T-helper 2 cell treated with Interferon-gamma antibody and Interleukin-4, amounts not matched to agents 5 μg/mL and 100 μg/mL, for 36 hours (primary cell): Measurements from ENCODE around the gene NLRP4.

Source experiments
- DNase-seq: peaks from one replicate; pipeline ENCODE4 v3.0.0; 2021; ENCODE audit warnings: low spot score
- H3K27ac Mint-ChIP-seq: one replicate; pipeline ENCODE4 v1.8.0; 2021; ENCODE audit warnings: mild to moderate bottlenecking, mixed read lengths
- H3K27me3 Mint-ChIP-seq: one replicate; pipeline ENCODE4 v1.8.0; 2021; ENCODE audit warnings: low read depth, mixed read lengths
- H3K36me3 Mint-ChIP-seq: one replicate; pipeline ENCODE4 v1.8.0; 2021; ENCODE audit warnings: low read depth, mixed read lengths
- H3K4me1 Mint-ChIP-seq: one replicate; pipeline ENCODE4 v1.8.0; 2021; ENCODE audit warnings: low read depth, mixed read lengths
- H3K4me3 Mint-ChIP-seq: one replicate; pipeline ENCODE4 v1.8.0; 2022; ENCODE audit warnings: mild to moderate bottlenecking, moderate library complexity, mixed read lengths
- H3K9me3 Mint-ChIP-seq: one replicate; pipeline ENCODE4 v1.8.0; 2021; ENCODE audit warnings: mixed read lengths

The NLRP4 gene

GRCh38 chr19:55836340-55836739, at the start of gene NLRP4:
Gene NLRP4, plus strand, starts transcription at chr19:55836540. Its CDS starts 15,541 bp downstream, at chr19:55852081.
- no peak for DNase-seq
- H3K4me3 Mint-ChIP-seq, result no peak within 1 kb of the TSS
- no peaks in the 10 kb centered on the region for H3K36me3 Mint-ChIP-seq
- no peaks in the 10 kb centered on the region for H3K4me1 Mint-ChIP-seq
- H3K9me3 Mint-ChIP-seq, result peaks cover 41% of the 10 kb centered on the region
- H3K27ac Mint-ChIP-seq, result no peak within 1 kb of the TSS
- no peaks in the 10 kb centered on the region for H3K27me3 Mint-ChIP-seq

- H3K4me3 Mint-ChIP-seq, result no peak overlapping the region
- no peak for DNase-seq
- H3K36me3 Mint-ChIP-seq, result no peaks in the 10 kb centered on the region
- peaks cover 28% of the 10 kb centered on the region for H3K9me3 Mint-ChIP-seq
- H3K4me1 Mint-ChIP-seq, result no peaks in the 10 kb centered on the region
- no peaks in the 10 kb centered on the region for H3K27me3 Mint-ChIP-seq
- H3K27ac Mint-ChIP-seq, result no peak overlapping the region
These were observed 41.3 kb upstream of the NLRP4 start for GRCh38 chr19:55795021-55795420.

- H3K27me3 Mint-ChIP-seq, result no peaks in the 10 kb centered on the region
- no peak overlapping the region for H3K27ac Mint-ChIP-seq
- H3K9me3 Mint-ChIP-seq, result peaks cover 47% of the 10 kb centered on the region
- H3K36me3 Mint-ChIP-seq, result no peaks in the 10 kb centered on the region
- DNase-seq, result no peak
- H3K4me3 Mint-ChIP-seq, result no peak overlapping the region
- no peaks in the 10 kb centered on the region for H3K4me1 Mint-ChIP-seq
These were observed 34.9 kb upstream of the NLRP4 start for GRCh38 chr19:55801416-55801815.

GRCh38 chr19:55802281-55802680, 34.1 kb upstream of the NLRP4 start:
- Mint-ChIP-seq H3K4me1 (no peaks in the 10 kb centered on the region), H3K4me3 (no peak overlapping the region), H3K9me3 (peaks cover 49% of the 10 kb centered on the region), H3K27me3 (no peaks in the 10 kb centered on the region), H3K36me3 (no peaks in the 10 kb centered on the region), H3K27ac (no peak overlapping the region)
- no peak for DNase-seq

- no peak overlapping the region for H3K27ac Mint-ChIP-seq
- DNase-seq, result no peak
These were observed 26.8 kb upstream of the NLRP4 start for GRCh38 chr19:55809381-55810058.

GRCh38 chr19:55811340-55811739, 25.0 kb upstream of the NLRP4 start:
- H3K4me3 Mint-ChIP-seq, result no peak overlapping the region
- no peak for DNase-seq
- H3K4me1 Mint-ChIP-seq, result no peaks in the 10 kb centered on the region
- H3K9me3 Mint-ChIP-seq, result peaks cover 56% of the 10 kb centered on the region
- no peak overlapping the region for H3K27ac Mint-ChIP-seq
- H3K36me3 Mint-ChIP-seq, result no peaks in the 10 kb centered on the region
- no peaks in the 10 kb centered on the region for H3K27me3 Mint-ChIP-seq

More at GRCh38 chr19:55809381-55810058, 26.8 kb upstream of the NLRP4 start:
- Mint-ChIP-seq H3K4me1 (no peaks in the 10 kb centered on the region), H3K36me3 (no peaks in the 10 kb centered on the region), H3K9me3 (peaks cover 51% of the 10 kb centered on the region), H3K27me3 (no peaks in the 10 kb centered on the region), H3K4me3 (no peak overlapping the region)

GRCh38 chr19:55812449-55812848, 23.9 kb upstream of the NLRP4 start:
- H3K27ac Mint-ChIP-seq, result no peak overlapping the region
- H3K4me3 Mint-ChIP-seq, result no peak overlapping the region
- DNase-seq, result no peak
- no peaks in the 10 kb centered on the region for H3K36me3 Mint-ChIP-seq
- no peaks in the 10 kb centered on the region for H3K4me1 Mint-ChIP-seq
- H3K9me3 Mint-ChIP-seq, result peaks cover 49% of the 10 kb centered on the region
- H3K27me3 Mint-ChIP-seq, result no peaks in the 10 kb centered on the region

GRCh38 chr19:55813906-55814305, 22.4 kb upstream of the NLRP4 start:
- Mint-ChIP-seq H3K27me3 (no peaks in the 10 kb centered on the region), H3K4me1 (no peaks in the 10 kb centered on the region), H3K27ac (no peak overlapping the region), H3K9me3 (peaks cover 50% of the 10 kb centered on the region), H3K4me3 (no peak overlapping the region), H3K36me3 (no peaks in the 10 kb centered on the region)
- DNase-seq, result no peak

GRCh38 chr19:55820037-55820436, 16.3 kb upstream of the NLRP4 start:
- H3K9me3 Mint-ChIP-seq, result peaks cover 30% of the 10 kb centered on the region
- H3K27me3 Mint-ChIP-seq, result no peaks in the 10 kb centered on the region
- DNase-seq, result no peak
- no peak overlapping the region for H3K4me3 Mint-ChIP-seq
- no peaks in the 10 kb centered on the region for H3K36me3 Mint-ChIP-seq
- no peaks in the 10 kb centered on the region for H3K4me1 Mint-ChIP-seq
- H3K27ac Mint-ChIP-seq, result no peak overlapping the region

GRCh38 chr19:55830656-55831055, 5.7 kb upstream of the NLRP4 start:
- no peak for DNase-seq
- H3K27ac Mint-ChIP-seq, result no peak overlapping the region
- no peaks in the 10 kb centered on the region for H3K4me1 Mint-ChIP-seq
- no peaks in the 10 kb centered on the region for H3K27me3 Mint-ChIP-seq
- H3K36me3 Mint-ChIP-seq, result no peaks in the 10 kb centered on the region
- no peak overlapping the region for H3K4me3 Mint-ChIP-seq
- peaks cover 24% of the 10 kb centered on the region for H3K9me3 Mint-ChIP-seq

GRCh38 chr19:55831846-55832245, 4.5 kb upstream of the NLRP4 start, which contains the start of gene NLRP11:
Gene NLRP11, minus strand, starts transcription at chr19:55831999. Its CDS starts 13,825 bp downstream, at chr19:55818174.
- H3K4me1 Mint-ChIP-seq, result no peaks in the 10 kb centered on the region
- H3K4me3 Mint-ChIP-seq, result no peak within 1 kb of the TSS
- H3K9me3 Mint-ChIP-seq, result peaks cover 29% of the 10 kb centered on the region
- DNase-seq, result no peak
- H3K27ac Mint-ChIP-seq, result no peak within 1 kb of the TSS
- no peaks in the 10 kb centered on the region for H3K36me3 Mint-ChIP-seq
- H3K27me3 Mint-ChIP-seq, result no peaks in the 10 kb centered on the region

- DNase-seq, result no peak
- Mint-ChIP-seq H3K4me3 (no peak overlapping the region), H3K4me1 (no peaks in the 10 kb centered on the region), H3K27me3 (no peaks in the 10 kb centered on the region), H3K27ac (no peak overlapping the region), H3K36me3 (no peaks in the 10 kb centered on the region), H3K9me3 (peaks cover 36% of the 10 kb centered on the region)
These were observed 3.7 kb upstream of the NLRP4 start for GRCh38 chr19:55832676-55833075.

GRCh38 chr19:55838251-55838650, 1.9 kb downstream of the NLRP4 start:
- no peaks in the 10 kb centered on the region for H3K36me3 Mint-ChIP-seq
- no peak overlapping the region for H3K27ac Mint-ChIP-seq
- no peaks in the 10 kb centered on the region for H3K27me3 Mint-ChIP-seq

GRCh38 chr19:55838906-55839305, 2.6 kb downstream of the NLRP4 start:
- Mint-ChIP-seq H3K36me3 (no peaks in the 10 kb centered on the region), H3K4me1 (no peaks in the 10 kb centered on the region), H3K27ac (no peak overlapping the region), H3K27me3 (no peaks in the 10 kb centered on the region), H3K9me3 (peaks cover 49% of the 10 kb centered on the region), H3K4me3 (no peak overlapping the region)
- DNase-seq, result no peak

More at GRCh38 chr19:55838251-55838650, 1.9 kb downstream of the NLRP4 start:
- no peak for DNase-seq
- Mint-ChIP-seq H3K9me3 (peaks cover 46% of the 10 kb centered on the region), H3K4me3 (no peak overlapping the region), H3K4me1 (no peaks in the 10 kb centered on the region)

GRCh38 chr19:55855160-55855559, 18.8 kb downstream of the NLRP4 start:
- Mint-ChIP-seq H3K4me1 (no peaks in the 10 kb centered on the region), H3K4me3 (no peak overlapping the region), H3K9me3 (peaks cover 50% of the 10 kb centered on the region), H3K36me3 (peaks cover 3% of the 10 kb centered on the region), H3K27me3 (no peaks in the 10 kb centered on the region), H3K27ac (no peak overlapping the region)
- no peak for DNase-seq
